GM12892 (cell line): ENCODE measurements around the gene GNG13.

Experiments
- POLR2A ChIP-seq: IDR thresholded peaks from 2 replicates; pipeline ENCODE4 v1.6.1; 2011; ENCODE audit warnings: low read depth, low read length, control low read depth
- POLR2AphosphoS5 ChIP-seq: IDR thresholded peaks from 2 replicates; pipeline ENCODE4 v1.6.1; 2011; ENCODE audit warnings: low read depth, low read length, control low read depth
- TAF1 ChIP-seq: IDR thresholded peaks from 2 replicates; pipeline ENCODE4 v1.6.1; 2011; ENCODE audit warnings: low read depth, mild to moderate bottlenecking, control low read depth, low read length, borderline replicate concordance

GRCh38 chr16:768428-768827, 32.1 kb downstream of the GNG13 start:
- TF ChIP-seq POLR2A (no peak), TAF1 (no peak), POLR2AphosphoS5 (no peak)
